GM18519 (cell line): ENCODE data around the gene NT5C2.
"Not testable (repeated sequence)": the region's sequence is repeated elsewhere in the genome, so short reads cannot be mapped to it uniquely, and the experiment has no call there.

Source experiments
- ATAC-seq: cut with Tn5 transposase; IDR thresholded peaks from one replicate; pipeline ENCODE4 v1.9.1; 2021; ENCODE audit warnings: mild to moderate bottlenecking, moderate library complexity; ENCODE audit not compliant: unreplicated experiment, low FRiP score

The NT5C2 gene

GRCh38 chr10:103193107-103193819 lies at the start of gene NT5C2:
TSS of gene NT5C2 (minus strand) at chr10:103193272. CDS start at chr10:103174958, 18,314 bp downstream.
- peak; percentile 46 for ATAC-seq

GRCh38 chr10:103241262-103242011 lies 48.4 kb upstream of the NT5C2 start:
- ATAC-seq, result no peak

GRCh38 chr10:103238506-103239252 lies 45.6 kb upstream of the NT5C2 start:
- ATAC-seq, result no peak

GRCh38 chr10:103235775-103236174 lies 42.7 kb upstream of the NT5C2 start:
- no peak for ATAC-seq

- no peak for ATAC-seq
Measured at GRCh38 chr10:103232772-103233488, 39.9 kb upstream of the NT5C2 start.

- no peak for ATAC-seq
Measured at GRCh38 chr10:103232131-103232673, 39.1 kb upstream of the NT5C2 start.

GRCh38 chr10:103231047-103231551 lies 38.0 kb upstream of the NT5C2 start:
- no peak for ATAC-seq

- ATAC-seq, result no peak
Measured at GRCh38 chr10:103227416-103227815, 34.3 kb upstream of the NT5C2 start.

- no peak for ATAC-seq
Measured at GRCh38 chr10:103225939-103226338, 32.9 kb upstream of the NT5C2 start.

GRCh38 chr10:103224721-103225120 lies 31.6 kb upstream of the NT5C2 start:
- not testable (repeated sequence) for ATAC-seq

- no peak for ATAC-seq
Measured at GRCh38 chr10:103224133-103224532, 31.1 kb upstream of the NT5C2 start.

- not testable (repeated sequence) for ATAC-seq
Measured at GRCh38 chr10:103216362-103216761, 23.3 kb upstream of the NT5C2 start.

- no peak for ATAC-seq
Measured at GRCh38 chr10:103215601-103216000, 22.5 kb upstream of the NT5C2 start.

GRCh38 chr10:103210262-103210661 lies 17.2 kb upstream of the NT5C2 start:
- ATAC-seq, result not testable (repeated sequence)

GRCh38 chr10:103207643-103208042 lies 14.6 kb upstream of the NT5C2 start:
- not testable (repeated sequence) for ATAC-seq

- no peak for ATAC-seq
Measured at GRCh38 chr10:103207141-103207540, 14.1 kb upstream of the NT5C2 start.

GRCh38 chr10:103206715-103207114 lies 13.6 kb upstream of the NT5C2 start:
- not testable (repeated sequence) for ATAC-seq

- not testable (repeated sequence) for ATAC-seq
Measured at GRCh38 chr10:103205401-103205800, 12.3 kb upstream of the NT5C2 start.

GRCh38 chr10:103204353-103205255 lies 11.5 kb upstream of the NT5C2 start:
- ATAC-seq, result no peak
